Bronchial epithelial cell (primary cell): ENCODE data around the gene LBX1. TPM values are rescaled to one million over a fixed set of nuclear protein-coding genes. Genes with fewer than 3 reads are reported as not detected.

Experiments
- DNase-seq: peaks from one replicate; pipeline ENCODE4 v3.0.0-alpha.2; 2010; ENCODE audit warnings: low read depth
- FAIRE-seq: peaks from 2 replicates; lab custom pipeline; 2011; peaks lifted over from hg19 to GRCh38; lab: Jason Lieb, UNC
- H3K27me3 ChIP-seq: 2 replicates; pipeline ENCODE4 v1.5.1; 2011; ENCODE audit warnings: low read length; ENCODE audit not compliant: control insufficient read depth, insufficient read depth
- H3K36me3 ChIP-seq: 2 replicates; pipeline ENCODE4 v1.5.1; 2011; ENCODE audit warnings: low read length; ENCODE audit not compliant: control insufficient read depth, insufficient read depth
- H3K4me3 ChIP-seq: 2 replicates; pipeline ENCODE4 v1.5.1; 2011; ENCODE audit warnings: mild to moderate bottlenecking, low read depth, low read length, control low read depth
- CTCF ChIP-seq: IDR thresholded peaks from 2 replicates; pipeline ENCODE4 v1.5.1; 2011; ENCODE audit warnings: mild to moderate bottlenecking, moderate library complexity, low read length, control low read depth, inconsistent platforms; ENCODE audit not compliant: insufficient read depth, severe bottlenecking
- total RNA-seq: library from RNA; depleted of rRNA; stranded (reverse); fragments of >200 nt; gene quantifications from 2 replicates; pipeline ENCODE4 v1.2.1, GENCODE V29; 2014

LBX1 gene
- not detected in 2 replicates for total RNA-seq

- no peak within 1 kb of the TSS for H3K4me3 ChIP-seq
- H3K27me3 ChIP-seq: peaks cover 84% of the 10 kb centered on the region
- TF ChIP-seq CTCF: no peak
- DNase-seq (no peak), FAIRE-seq (no peak)
- no peaks in the 10 kb centered on the region for H3K36me3 ChIP-seq
These were observed at the start of gene LBX1 for GRCh38 chr10:101229266-101230182. Gene LBX1, minus strand, starts transcription at chr10:101229463. Its CDS starts 648 bp downstream, at chr10:101228815.

- TF ChIP-seq CTCF: no peak
- no peak overlapping the region for H3K4me3 ChIP-seq
- no peak for DNase-seq
- H3K27me3 ChIP-seq: peaks cover 1% of the 10 kb centered on the region
- H3K36me3 ChIP-seq: no peaks in the 10 kb centered on the region
- no peak for FAIRE-seq
These were observed 44.5 kb upstream of the LBX1 start for GRCh38 chr10:101273741-101274140.

- no peaks in the 10 kb centered on the region for H3K36me3 ChIP-seq
These were observed 44.1 kb upstream of the LBX1 start for GRCh38 chr10:101273330-101273729.

GRCh38 chr10:101272229-101272868 is 43.1 kb upstream of the LBX1 start:
- peak; percentile 87 for FAIRE-seq
- Histone ChIP-seq H3K4me3 (no peak overlapping the region), H3K27me3 (no peaks in the 10 kb centered on the region), H3K36me3 (no peaks in the 10 kb centered on the region)
- DNase-seq: peak; percentile 65
- TF ChIP-seq CTCF: peak; percentile 92

More at GRCh38 chr10:101273330-101273729, 44.1 kb upstream of the LBX1 start:
- no peak for TF ChIP-seq CTCF
- DNase-seq (peak; percentile 5), FAIRE-seq (no peak)
- Histone ChIP-seq H3K27me3 (peaks cover 1% of the 10 kb centered on the region), H3K4me3 (no peak overlapping the region)

GRCh38 chr10:101270763-101271162 is 41.5 kb upstream of the LBX1 start:
- FAIRE-seq (peak; percentile 28), DNase-seq (no peak)
- H3K36me3 ChIP-seq: no peaks in the 10 kb centered on the region
- TF ChIP-seq CTCF: no peak
- no peak overlapping the region for H3K4me3 ChIP-seq
- no peaks in the 10 kb centered on the region for H3K27me3 ChIP-seq
